HG03457 (cell line): ENCODE data around the gene RBFOX1.
"Not testable (repeated sequence)": the region's sequence is repeated elsewhere in the genome, so short reads cannot be mapped to it uniquely, and the experiment has no call there.

Experiments
- ATAC-seq: cut with Tn5 transposase; IDR thresholded peaks from one replicate; pipeline ENCODE4 v1.9.1; 2021; ENCODE audit warnings: moderate number of reproducible peaks; ENCODE audit not compliant: unreplicated experiment

Gene RBFOX1

DNA sequence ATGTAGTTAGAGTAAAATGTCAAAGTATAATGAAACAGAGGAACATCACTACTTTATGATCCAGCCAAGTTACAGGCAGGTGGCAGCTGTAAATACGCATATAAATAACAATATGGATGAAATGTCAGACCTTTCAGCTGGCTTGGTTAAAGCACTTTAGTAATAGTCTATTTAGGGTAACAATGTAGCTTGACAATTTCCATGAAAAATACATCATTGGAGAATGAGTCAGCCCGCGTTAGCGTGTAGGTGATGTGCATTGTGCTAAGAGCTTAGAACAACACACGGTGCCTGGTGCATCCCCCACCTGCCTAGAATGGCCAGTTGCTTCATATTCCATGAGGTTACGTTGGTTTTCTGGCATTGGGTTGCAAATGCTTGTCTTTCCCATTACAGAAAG lies 119.4 kb downstream of the RBFOX1 start:
- no peak for ATAC-seq

DNA sequence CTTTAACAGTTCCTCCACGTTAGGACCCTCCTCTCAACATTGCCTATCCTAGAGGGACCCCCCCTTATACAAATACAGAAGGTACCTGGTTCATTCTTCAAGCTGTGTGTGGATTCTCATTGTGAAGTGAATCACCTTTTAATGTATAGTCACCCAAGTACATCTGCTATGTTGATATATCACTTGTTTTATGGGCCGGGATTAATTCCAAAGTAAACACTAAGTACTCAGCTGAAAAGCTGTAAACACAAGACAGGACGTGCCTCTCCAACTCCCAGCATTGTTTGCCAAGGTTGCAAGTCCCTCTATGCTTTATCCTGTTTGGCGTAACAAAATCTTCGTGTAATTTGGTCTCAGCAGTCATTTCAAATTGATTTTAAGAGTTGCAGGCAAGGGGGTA lies 123.6 kb downstream of the RBFOX1 start:
- no peak for ATAC-seq

DNA sequence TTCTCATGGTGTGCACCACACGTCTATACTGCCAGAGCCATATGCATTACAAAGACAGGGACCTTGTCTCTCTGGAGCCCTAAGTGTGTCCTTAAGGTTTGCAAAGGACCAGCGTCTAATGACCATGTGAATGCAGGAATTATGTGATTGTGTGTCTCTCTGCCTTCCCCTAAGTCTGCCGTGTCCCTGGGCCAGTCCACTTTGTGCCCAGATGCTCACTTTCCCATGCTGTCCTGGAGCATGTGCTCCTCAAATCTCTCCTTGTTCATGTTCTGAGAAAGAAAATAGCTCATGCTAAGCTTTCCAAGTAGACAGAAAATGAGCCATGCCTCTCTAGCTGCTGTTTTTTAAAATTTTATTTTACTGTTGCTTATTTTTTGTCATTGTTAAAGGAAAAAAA lies 125.5 kb downstream of the RBFOX1 start:
- no peak for ATAC-seq

DNA sequence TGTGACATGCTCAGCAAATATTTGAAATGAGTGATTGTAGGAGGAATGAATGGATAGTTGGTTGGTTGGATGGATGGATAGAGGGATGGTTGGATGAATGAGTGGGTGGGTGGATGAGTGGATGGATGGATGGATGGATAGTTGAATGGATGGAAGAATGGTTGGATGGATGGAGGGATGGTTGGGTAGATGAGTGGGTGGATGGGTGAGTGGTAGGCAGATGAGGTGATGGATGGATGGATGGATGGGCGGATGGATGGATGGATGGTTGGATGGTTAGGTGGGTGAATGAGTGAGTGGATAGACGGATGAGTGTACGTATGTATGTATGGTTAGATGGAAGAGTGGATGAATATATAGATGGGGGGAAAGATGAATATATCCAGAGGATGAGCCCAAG lies 137.7 kb downstream of the RBFOX1 start:
- ATAC-seq = no peak

DNA sequence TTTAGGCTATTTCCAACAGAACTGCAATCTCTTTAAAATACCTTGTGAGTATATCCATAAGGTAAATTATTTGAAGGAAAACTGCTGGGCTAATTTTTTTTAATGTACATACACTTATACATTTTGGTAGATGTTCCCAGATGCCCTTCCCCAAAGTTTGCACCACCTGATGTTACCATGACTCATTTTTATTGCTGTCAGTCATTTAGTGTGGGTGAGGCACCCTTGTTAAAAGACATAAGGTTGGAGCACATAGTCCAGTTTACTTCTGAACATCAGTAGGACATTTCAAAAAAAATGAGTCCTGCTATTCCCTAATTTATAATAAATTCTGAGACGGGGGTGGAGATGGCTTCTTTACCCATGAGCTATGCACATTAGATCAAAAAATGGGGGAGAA lies 138.6 kb downstream of the RBFOX1 start:
- ATAC-seq = no peak

DNA sequence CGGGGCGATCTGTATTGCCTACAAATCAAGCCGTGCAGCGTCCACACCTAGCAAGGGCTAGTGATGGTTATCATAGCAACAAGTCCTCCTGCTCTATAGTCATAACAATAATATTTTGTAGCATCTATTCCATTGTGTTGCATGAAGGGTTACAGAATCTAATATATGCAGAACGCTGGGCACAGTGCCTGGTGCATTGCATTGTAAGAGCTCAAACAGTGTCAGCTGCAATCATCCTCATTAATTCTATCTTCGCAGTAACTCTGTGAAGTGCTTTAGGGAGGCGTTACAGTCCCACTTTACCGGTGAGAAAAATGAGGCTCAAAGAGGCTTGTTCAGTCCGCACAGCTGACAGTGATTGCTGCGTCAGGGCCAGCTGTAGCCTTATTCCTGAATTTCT lies 149.4 kb downstream of the RBFOX1 start:
- ATAC-seq = no peak

DNA sequence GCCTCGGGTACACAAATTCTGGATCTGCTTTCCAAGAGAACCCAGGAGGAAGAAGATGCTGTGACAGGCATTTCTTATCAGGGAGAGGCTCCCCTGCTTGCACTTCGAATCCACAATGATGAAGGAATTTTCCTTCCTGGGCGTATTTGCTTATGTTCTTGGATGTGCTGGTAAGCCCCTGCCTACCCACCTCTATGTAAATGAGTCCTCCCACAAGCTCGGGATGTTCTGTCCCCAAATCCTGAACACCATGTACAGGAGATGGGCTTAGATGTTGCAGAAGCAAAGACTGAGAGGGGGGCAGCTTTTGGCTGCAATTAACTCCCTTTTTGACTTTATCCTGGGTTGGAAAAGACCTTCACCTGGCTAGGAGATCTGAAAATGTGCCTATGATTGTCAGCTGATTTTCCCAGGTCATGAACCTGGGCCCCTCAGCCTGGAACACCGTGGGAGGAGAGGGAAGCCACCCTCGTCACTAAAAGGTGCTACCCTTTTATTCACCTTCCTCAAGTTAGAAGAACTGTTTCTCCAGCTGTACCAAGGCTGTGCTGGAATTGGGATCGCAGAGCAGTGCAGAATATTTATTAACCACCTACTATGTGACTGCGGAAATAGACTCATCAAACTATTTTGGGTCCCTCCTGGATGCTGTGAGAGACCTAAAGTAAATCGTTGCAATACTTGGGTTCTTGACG lies 150.1 kb downstream of the RBFOX1 start:
- ATAC-seq = no peak

DNA sequence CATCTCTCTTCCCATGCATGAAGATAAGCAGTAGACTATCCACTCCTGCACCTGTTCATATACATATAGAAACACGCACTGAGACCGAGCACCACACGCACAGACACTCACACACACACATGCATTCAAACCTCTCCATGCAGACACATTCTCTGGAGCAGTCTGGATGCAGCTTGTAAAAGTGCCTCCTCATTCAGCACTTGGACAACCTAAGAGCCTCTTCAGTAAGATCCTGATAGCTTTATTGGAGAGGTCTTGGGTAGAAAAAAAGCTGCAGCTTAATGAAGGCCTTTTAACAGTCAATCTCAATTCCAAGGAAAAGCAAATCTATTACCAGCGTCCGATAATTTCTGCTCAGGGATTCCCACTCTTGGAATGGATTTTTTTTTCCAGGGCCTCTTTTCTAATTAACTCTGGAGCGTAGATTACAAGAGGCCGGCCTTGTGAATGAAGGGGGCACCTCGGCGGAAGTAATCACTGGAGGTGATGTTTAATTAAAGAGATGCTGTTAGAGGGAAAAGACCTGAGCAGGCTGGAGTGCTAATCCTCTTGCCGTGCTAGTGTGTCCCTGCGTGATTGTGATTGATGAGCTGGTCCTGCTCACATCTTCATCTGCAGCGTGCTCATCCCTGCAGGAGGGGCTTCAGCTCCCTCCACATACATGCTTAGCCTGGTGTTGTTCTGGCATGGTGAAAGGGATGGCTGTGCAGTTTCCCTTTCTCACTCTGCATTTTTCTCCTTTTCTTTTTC lies 155.1 kb downstream of the RBFOX1 start:
- ATAC-seq = no peak

DNA sequence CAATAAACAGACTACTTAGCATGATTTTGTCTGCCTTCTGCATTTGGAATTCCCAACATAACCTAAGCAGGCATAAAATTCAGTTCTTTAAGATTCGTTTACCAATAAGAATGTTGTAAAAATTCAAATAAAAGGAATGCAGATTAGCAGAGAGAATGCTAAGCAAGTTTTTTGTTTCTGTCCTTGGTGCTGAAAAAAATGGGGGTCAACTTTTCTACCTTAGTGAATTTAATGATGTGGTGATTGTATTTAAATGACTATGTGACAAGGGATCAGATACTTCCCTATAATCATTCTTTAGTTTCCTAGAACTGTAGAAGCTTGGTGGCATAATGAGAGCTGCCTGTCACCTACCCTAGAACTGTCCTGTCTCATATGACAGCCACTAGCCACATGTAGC lies 159.5 kb downstream of the RBFOX1 start:
- no peak for ATAC-seq

DNA sequence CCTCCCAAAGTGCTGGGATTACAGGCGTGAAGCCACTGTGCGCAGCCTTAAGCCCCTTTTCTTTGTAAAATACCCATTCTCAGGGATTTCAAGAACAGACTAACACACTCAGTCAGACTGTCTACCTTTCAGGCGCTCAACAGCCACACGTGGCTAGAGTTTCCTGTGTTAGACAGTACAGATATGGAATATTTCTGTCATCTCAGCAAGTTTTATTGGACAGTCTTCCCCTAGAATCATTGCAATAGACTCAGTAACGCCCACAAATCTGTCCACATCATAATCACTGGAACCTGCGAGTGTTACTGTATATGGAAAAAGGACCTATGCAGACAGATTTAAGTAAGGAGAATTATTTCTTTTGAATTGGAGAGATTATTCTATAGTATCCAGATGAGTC lies 160.5 kb downstream of the RBFOX1 start:
- ATAC-seq = no peak

DNA sequence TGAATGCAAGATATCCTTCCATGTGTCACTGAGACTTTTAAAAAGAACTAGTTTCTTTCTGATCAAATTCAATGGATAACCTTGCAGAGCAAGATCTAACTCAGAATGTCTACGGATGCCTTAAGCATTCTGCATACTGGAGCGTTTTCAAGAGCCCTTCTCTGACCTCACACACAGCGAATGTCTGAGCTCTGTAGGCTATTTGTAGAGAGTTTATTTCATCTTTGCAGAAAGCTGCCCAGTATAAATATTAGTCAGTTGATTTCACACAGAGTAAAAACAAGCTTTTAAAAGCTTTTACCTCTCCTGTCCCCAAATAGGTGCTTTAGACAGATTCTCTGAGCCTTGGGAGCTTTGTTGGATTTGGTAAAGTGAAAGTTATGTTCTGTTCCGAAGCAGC lies 165.0 kb downstream of the RBFOX1 start:
- ATAC-seq = no peak

DNA sequence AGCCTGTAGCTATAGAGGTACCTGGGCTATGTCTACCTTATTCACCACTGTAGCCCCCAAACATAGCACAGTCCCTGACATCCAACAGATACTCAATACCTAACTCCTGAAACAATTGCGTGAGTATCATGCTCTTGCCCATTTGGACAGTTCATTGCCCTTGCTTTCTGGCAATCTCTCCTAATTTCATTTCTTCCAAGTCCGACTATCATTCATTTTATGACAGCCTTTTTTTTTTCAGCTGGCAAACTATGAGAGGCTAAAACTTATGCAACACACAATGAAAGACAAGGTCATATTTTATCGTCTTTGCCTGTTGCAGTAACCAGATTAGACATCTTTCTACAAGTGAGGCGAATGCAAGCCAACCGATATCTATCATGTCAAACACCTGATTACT lies 169.2 kb downstream of the RBFOX1 start:
- no peak for ATAC-seq

DNA sequence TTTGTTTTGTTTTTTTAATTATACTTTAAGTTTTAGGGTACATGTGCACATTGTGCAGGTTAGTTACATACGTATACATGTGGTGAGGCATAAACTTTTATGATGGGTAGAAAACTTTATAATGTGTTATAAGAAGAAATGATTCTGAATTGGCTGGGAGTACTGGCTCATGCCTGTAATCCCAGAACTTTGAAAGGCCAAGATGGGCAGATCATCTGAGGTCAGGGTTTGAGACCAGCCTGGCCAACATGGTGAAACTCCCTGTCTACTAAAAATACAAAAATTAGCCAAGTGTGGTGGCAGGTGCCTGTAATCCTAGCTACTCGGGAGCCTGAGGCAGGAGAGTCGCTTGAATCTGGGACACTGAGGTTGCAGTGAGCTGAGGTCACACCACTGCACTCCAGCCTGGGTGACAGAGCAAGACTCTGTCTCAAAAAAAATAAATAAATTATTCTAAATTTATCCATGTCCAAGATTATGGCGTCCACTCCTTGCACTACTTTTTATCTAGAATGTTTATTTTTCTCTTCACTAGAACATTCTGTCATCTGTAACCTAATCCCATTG lies 170.0 kb downstream of the RBFOX1 start:
- not testable (repeated sequence) for ATAC-seq

DNA sequence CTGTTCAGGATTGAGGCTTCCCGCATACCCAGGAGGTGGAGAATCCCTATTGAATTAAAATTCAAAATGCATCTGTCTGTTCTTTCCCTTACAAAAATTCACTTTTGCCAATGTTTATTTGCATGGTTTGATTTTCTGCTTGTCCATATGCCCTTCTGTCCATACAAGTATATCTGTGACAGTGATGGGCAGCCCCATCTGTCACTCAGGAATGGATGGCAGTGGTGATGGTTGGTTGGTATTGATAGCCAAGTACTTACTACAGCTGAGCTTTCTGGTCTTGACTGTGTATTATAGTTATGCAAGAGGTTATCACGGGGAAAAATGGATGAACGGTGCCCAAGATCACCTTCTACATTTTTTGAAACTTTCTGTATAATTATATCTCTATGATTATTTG lies 171.0 kb downstream of the RBFOX1 start:
- no peak for ATAC-seq

DNA sequence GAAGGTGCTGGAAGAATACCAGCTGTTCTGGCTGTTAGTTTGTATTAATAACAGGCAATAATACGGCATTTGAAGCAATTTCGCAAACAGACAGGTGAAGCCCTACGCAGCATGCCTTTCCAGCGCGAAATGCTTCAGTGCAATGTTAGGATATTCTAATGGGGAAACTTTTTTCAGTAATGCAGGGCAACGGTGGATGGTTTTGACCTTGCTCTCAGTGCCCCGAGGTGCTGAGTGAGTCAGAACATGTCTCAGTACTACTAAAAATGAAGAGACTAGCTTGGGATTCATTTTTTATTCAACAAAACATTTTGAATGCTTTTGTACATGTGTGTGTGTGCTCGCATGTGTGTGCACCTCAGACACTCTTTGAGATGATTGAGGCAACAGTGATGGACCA lies 172.2 kb downstream of the RBFOX1 start:
- ATAC-seq = no peak

DNA sequence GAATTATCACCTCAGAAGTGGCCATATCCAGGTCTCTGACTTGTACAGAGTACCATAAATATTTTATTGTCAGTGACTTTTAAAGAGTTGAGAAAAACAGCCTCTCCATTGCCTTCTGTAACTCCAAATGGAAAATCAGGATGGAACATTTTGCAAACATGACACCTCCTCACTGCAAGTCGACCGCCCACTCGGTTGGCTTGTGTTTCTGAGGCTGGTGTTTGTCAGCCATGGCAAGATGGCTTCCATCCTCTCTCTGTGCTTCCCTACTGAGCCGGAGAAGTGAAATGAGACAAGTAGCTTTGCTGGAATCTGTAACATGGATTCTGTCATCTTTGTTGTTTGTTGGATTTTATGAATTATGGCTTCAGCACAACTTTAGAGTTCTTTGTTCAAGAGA lies 172.8 kb downstream of the RBFOX1 start:
- ATAC-seq = no peak

DNA sequence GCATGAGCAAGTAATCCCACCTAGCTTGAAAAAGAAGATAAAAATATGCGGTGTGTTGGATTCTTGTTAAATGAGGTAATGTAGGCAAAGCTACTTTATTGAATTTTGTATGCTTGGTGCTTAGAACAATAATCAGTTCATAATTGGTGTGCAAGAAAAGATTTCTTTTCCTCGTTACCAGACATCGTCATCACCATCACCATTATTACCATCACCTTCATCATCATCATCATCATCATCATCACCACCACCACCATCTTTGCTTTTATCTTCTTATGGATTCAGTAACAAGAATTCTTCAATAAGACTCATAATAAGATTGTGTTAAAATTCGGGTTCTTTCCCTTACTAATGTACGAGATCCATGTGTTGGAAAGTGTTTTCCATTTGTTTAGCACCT lies 173.7 kb downstream of the RBFOX1 start:
- no peak for ATAC-seq

DNA sequence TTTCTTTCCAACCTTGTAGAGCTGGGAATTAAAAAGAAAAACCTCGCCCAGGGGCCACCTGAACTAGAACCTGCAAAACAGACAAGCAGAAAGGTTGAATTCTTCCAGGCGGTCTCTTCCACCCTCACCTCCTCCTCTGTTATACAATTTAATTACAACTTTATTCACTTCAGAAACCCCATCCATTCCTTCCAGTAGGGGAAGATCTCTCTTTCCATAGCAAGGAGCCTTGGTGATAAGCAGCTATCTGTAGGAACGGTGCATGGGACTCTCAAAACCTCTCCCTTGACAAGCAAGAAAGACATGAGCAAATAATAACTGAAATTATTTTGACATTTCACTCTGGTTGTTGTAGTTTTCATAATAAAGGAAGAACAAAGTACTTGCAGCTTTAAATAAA lies 176.0 kb downstream of the RBFOX1 start:
- ATAC-seq = no peak

DNA sequence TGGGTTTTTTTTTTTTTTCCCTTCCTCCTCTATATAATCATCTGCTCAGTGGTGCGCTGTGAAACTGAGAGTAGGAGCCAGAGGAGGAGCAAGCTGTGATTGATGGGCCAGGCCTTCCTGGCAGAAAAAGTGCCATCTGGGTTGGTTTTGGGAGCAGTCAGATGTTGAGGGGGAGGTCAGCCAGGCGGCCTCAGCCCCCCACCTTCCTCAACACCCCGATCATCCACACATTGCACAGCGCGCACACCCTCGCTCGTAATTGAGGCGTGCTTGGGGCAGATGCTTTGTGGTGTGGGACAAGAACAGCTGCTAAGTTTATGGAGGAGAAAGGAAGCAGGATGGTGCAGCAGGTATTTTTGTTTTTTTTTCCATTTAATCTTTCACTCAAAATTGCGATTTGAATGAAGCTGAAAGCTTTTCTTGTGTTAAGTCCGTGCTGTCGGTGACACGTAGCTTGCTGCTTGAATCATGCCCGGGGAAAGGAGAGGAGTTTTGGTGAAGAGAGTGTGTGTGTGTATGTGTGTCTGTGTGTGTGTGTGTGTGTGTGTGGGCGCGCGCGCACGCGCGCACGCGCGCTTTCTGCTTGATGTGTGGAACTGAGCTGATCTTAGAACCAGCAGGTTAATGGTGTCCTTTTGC lies 177.4 kb downstream of the RBFOX1 start:
- ATAC-seq = no peak

DNA sequence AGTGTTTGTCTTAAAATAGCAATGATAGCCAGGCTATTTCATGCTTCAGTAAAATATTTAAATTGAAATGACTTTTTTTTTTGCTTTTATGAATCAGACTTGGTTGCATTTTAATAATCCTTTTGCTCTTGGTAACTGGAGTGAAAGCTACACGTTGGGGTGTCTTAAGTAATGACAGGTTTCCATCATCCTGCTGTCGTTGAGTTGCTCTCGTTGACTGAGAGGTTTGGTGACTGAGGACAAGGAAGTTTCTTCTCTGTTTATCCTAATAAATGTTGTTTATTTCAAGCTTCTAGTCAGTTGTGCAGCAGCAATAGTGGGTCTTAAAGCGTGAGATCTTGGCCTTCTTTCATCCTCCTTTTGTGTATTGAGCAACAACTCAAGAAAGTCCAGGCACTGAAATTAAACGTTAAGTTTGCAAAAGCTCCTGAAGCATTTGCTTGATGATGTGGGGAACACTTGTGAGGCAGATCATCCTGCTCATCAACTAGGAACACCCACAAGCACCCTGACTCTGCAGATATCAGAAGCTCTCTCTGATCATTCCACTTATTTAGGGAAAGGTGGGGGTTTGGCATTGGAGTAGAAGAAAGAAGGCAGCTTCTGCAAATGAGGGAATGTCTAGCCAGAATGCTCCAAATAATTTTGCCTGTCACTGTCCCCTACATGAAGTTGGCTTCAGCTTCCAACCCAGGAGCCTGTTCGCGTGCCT lies 179.1 kb downstream of the RBFOX1 start:
- ATAC-seq = no peak

DNA sequence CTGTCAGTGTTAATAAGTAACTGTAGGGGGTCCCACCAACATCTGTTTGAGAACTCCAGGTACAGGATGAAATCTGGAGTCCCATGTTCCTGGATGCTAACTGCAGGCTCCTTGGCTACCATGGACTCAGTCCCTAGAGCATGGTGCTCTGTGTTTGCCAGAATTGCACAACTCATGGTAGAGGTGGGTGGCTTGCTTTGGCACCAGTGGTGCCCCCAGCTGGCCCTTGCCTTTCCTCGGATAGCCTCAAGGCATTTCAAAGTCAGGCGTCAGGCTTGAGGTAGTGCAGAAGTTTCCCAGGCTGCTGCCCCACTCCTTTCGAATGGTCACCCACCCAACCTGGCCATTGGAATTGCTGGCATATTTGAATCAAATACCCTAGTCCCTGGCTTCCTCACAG lies 179.9 kb downstream of the RBFOX1 start:
- no peak for ATAC-seq
